Testis (tissue), 3 donors: ENCODE results near the gene SERTAD2. TPM values are rescaled to one million over a fixed set of nuclear protein-coding genes. Genes with fewer than 3 reads are reported as not detected.
A peak's percentile ranks its signal among the peaks of the same experiment; 100 is the strongest.

ENCODE experiments used
- DNase-seq: peaks from one replicate; pipeline ENCODE4 v3.0.0-alpha.2; 2019
- H3K27ac ChIP-seq, 2 donors: fragments of 200-600 bp; sonication (generic); one replicate each; pipeline ENCODE4 v1.5.1; 2019
- H3K27me3 ChIP-seq: fragments of 200-600 bp; sonication (generic); one replicate; pipeline ENCODE4 v1.5.1; 2019
- H3K36me3 ChIP-seq: fragments of 200-600 bp; sonication (generic); one replicate; pipeline ENCODE4 v1.5.1; 2017; ENCODE audit warnings: low read depth; ENCODE audit errors: missing control alignments
- H3K4me1 ChIP-seq: fragments of 200-600 bp; sonication (generic); one replicate; pipeline ENCODE4 v1.5.1; 2019
- H3K4me3 ChIP-seq, 2 donors: fragments of 200-600 bp; sonication (generic); one replicate each; pipeline ENCODE4 v1.5.1; 2017 to 2019
- H3K9me3 ChIP-seq: fragments of 200-600 bp; sonication (generic); one replicate; pipeline ENCODE4 v1.5.1; 2017
- CTCF ChIP-seq, 3 experiments: fragments of 450-650 bp in 2 of 3; fragments of 200-600 bp in 1 of 3; sonication (generic) in 1 of 3; IDR thresholded peaks; one replicate each; pipeline ENCODE4 v1.5.1; 2016 to 2019; ENCODE audit warnings: antibody characterized with exemption in 3 of 3, mild to moderate bottlenecking in 2 of 3, moderate library complexity in 1 of 3
- POLR2A ChIP-seq: fragments of 450-650 bp; IDR thresholded peaks from one replicate; pipeline ENCODE4 v1.6.1; 2017; ENCODE audit warnings: antibody characterized with exemption, mild to moderate bottlenecking, moderate library complexity
- WGBS, 2 donors: methylation state at CpG; one replicate each; pipeline ENCODE4 v1.1.5; 2018; 5-methylcytosine and 5-hydroxymethylcytosine counted together
- intact Hi-C: fragments of 100-400 bp; cut with DNase I; formaldehyde crosslinking; loops from one replicate; pipeline ENCODE4 v1.15.1; 2023; ENCODE audit warnings: low total_unique reads
- polyA plus RNA-seq: library from polyadenylated mRNA; stranded (reverse); fragments of 350-450 nt; fragmentation: Illumina TruSeq; extraction: RNeasy Lipid Tissue Mini Kit (QIAGEN cat#74804); gene quantifications from one replicate; pipeline ENCODE4 v1.2.3, GENCODE V29; 2014; ENCODE audit warnings: low read depth, low replicate concordance; ENCODE audit not compliant: insufficient read depth
- total RNA-seq, 2 donors: library from RNA; depleted of rRNA; stranded (reverse); fragments of >200 nt; gene quantifications; one replicate each; pipeline ENCODE4 v1.2.3, GENCODE V29; 2016

Gene SERTAD2
- total and polyA plus RNA-seq, 3 donors from 2014 or later: 24.8 to 41.7 (median 41.4) TPM

- no peaks in the 10 kb centered on the region for H3K9me3 ChIP-seq
- H3K4me3 ChIP-seq: no peak overlapping the region
- H3K4me1 ChIP-seq: peaks cover 43% of the 10 kb centered on the region
- no peak for DNase-seq
- TF ChIP-seq CTCF (IDR thresholded peaks at IDR 0.05) (no peak), POLR2A (no peak)
- 39 to 53% methylated on average over 4 of the region's 4 CpGs for WGBS, 2 donors
- no peaks in the 10 kb centered on the region for H3K36me3 ChIP-seq
- no peak overlapping the region for H3K27ac ChIP-seq
- no peaks in the 10 kb centered on the region for H3K27me3 ChIP-seq
- intact Hi-C loops: loop anchor here (5.0 kb wide), 2 partner anchors 101 to 116 kb away; no protein-coding TSS in a partner anchor
These were observed 2.1 kb downstream of the SERTAD2 start for GRCh38 chr2:64651590-64651989.

GRCh38 chr2:64650722-64651338, 2.9 kb downstream of the SERTAD2 start:
- no peaks in the 10 kb centered on the region for H3K36me3 ChIP-seq
- DNase-seq: no peak
- no peaks in the 10 kb centered on the region for H3K9me3 ChIP-seq
- H3K4me1 ChIP-seq: peaks cover 51% of the 10 kb centered on the region
- no peak overlapping the region for H3K4me3 ChIP-seq
- intact Hi-C loops: loop anchor here (5.0 kb wide), 2 partner anchors 101 to 116 kb away; no protein-coding TSS in a partner anchor
- TF ChIP-seq CTCF (IDR thresholded peaks at IDR 0.05) (no peak), POLR2A (no peak)
- H3K27me3 ChIP-seq: no peaks in the 10 kb centered on the region
- 80% methylated on average over 5 of the region's 5 CpGs for WGBS, 2 donors
- H3K27ac ChIP-seq: no peak overlapping the region

GRCh38 chr2:64650296-64650695, 3.4 kb downstream of the SERTAD2 start:
- WGBS, 2 donors: 70 to 72% methylated on average over 5 of the region's 5 CpGs
- no peak overlapping the region for H3K4me3 ChIP-seq
- no peaks in the 10 kb centered on the region for H3K9me3 ChIP-seq
- H3K4me1 ChIP-seq: peaks cover 52% of the 10 kb centered on the region
- H3K27ac ChIP-seq: no peak overlapping the region
- TF ChIP-seq POLR2A (no peak), CTCF (IDR thresholded peaks at IDR 0.05) (no peak)
- no peaks in the 10 kb centered on the region for H3K36me3 ChIP-seq
- intact Hi-C loops: loop anchor here (5.0 kb wide), 2 partner anchors 102 to 117 kb away; no protein-coding TSS in a partner anchor
- no peak for DNase-seq
- H3K27me3 ChIP-seq: no peaks in the 10 kb centered on the region

GRCh38 chr2:64649626-64650025, 4.1 kb downstream of the SERTAD2 start:
- Histone ChIP-seq H3K36me3 (no peaks in the 10 kb centered on the region), H3K27me3 (no peaks in the 10 kb centered on the region), H3K4me3 (no peak overlapping the region), H3K4me1 (peaks cover 49% of the 10 kb centered on the region), H3K9me3 (no peaks in the 10 kb centered on the region), H3K27ac (peak overlapping the region; percentile 29 to 37)
- intact Hi-C loops: loop anchor here (5.0 kb wide), 3 partner anchors 103 to 218 kb away; no protein-coding TSS in a partner anchor
- 68 to 82% methylated on average over 5 of the region's 5 CpGs for WGBS, 2 donors
- peak; percentile 40 for DNase-seq
- TF ChIP-seq CTCF (IDR thresholded peaks at IDR 0.05) (no peak), POLR2A (no peak)

- Histone ChIP-seq H3K27me3 (no peaks in the 10 kb centered on the region), H3K27ac (peak overlapping the region; percentile 29 to 37), H3K4me3 (no peak overlapping the region), H3K9me3 (no peaks in the 10 kb centered on the region), H3K4me1 (peaks cover 49% of the 10 kb centered on the region), H3K36me3 (no peaks in the 10 kb centered on the region)
- intact Hi-C loops: loop anchor here (5.0 kb wide), 1 partner anchor 218 kb away; no protein-coding TSS in a partner anchor
- TF ChIP-seq CTCF (IDR thresholded peaks at IDR 0.05): no peak
- no peak for TF ChIP-seq POLR2A
- peak; percentile 49 for DNase-seq
- WGBS, 2 donors: 62 to 67% methylated on average over 6 of the region's 6 CpGs
These were observed 4.7 kb downstream of the SERTAD2 start for GRCh38 chr2:64649013-64649484.
